ENCODE data around the gene ATE1. TPM values are rescaled to one million over a fixed set of nuclear protein-coding genes. Genes with fewer than 3 reads are reported as not detected.

ATE1 gene
- total and polyA plus RNA-seq, 2 donors (not counting 1 experiment from before 2014, with no cell fraction given): 8.2 to 32.0 TPM

GRCh38 chr10:121812031-121812430, 115.8 kb downstream of the ATE1 start:
- WGBS (ENCODE audit: insufficient coverage): 100% methylated on average over 3 of the region's 4 CpGs
- H3K9ac ChIP-seq (ENCODE audit: low read length): no peak overlapping the region
- no peaks in the 10 kb centered on the region for H3K79me2 ChIP-seq (ENCODE audit: control insufficient read depth, insufficient read depth, low read length)
- H3K27me3 ChIP-seq (replicated peaks in 1 of 4; ENCODE audit: control extremely low read depth in 1 of 4, control insufficient read depth in 3 of 4, insufficient read depth in 4 of 4, low read length in 3 of 4): no peaks in the 10 kb centered on the region
- H3K27ac ChIP-seq (ENCODE audit: low read length in 2 of 2): no peak overlapping the region
- no peak overlapping the region for H3K4me2 ChIP-seq (replicated peaks; ENCODE audit: low read depth, low read length, poor library complexity, severe bottlenecking)
- ATAC-seq (ENCODE audit: low read depth) (no peak), DNase-seq (no peak)
- no peak for TF ChIP-seq EZH2 (IDR thresholded peaks at IDR 0.05; ENCODE audit: borderline replicate concordance, insufficient read depth, low read depth, low read length, poor library complexity, severe bottlenecking)
- TF ChIP-seq CTCF (IDR thresholded peaks at IDR 0.05): no peak
- ChIA-PET CTCF (interaction anchor here (1.1 kb wide), 1 partner anchor 14 kb away, joined by 3 read pairs; no protein-coding TSS in a partner anchor), POLR2A (no interaction called here)
- H3K9me3 Mint-ChIP-seq (ENCODE audit: insufficient read depth): no peaks in the 10 kb centered on the region
- no peaks in the 10 kb centered on the region for H3K9me3 ChIP-seq (ENCODE audit: control extremely low read depth in 1 of 3, control insufficient read depth in 2 of 3, insufficient read depth in 1 of 3, low read length in 2 of 3)
- intact Hi-C loops (cut with micrococcal nuclease): no loop called here
- peaks cover 0 to 5% of the 10 kb centered on the region in 2 experiments for H3K36me3 ChIP-seq (replicated peaks in 1 of 2; ENCODE audit: control extremely low read depth in 1 of 2, control insufficient read depth in 1 of 2, extremely low read depth in 1 of 2, insufficient read depth in 2 of 2, low read length in 1 of 2)
- no peaks in the 10 kb centered on the region for H3K4me1 ChIP-seq (ENCODE audit: control insufficient read depth in 2 of 2, insufficient read depth in 2 of 2, low read length in 2 of 2)
- no peaks in the 10 kb centered on the region for H3K4me1 Mint-ChIP-seq
- no peaks in the 10 kb centered on the region for H3K27me3 Mint-ChIP-seq
- no peak overlapping the region for H3K4me3 ChIP-seq (ENCODE audit: control extremely low read depth in 1 of 5, extremely low read depth in 1 of 5, insufficient read depth in 1 of 5, low read depth in 2 of 5, low read length in 4 of 5)
- no peak overlapping the region for H3K27ac Mint-ChIP-seq
- no peak overlapping the region for H2AFZ ChIP-seq (ENCODE audit: insufficient read depth, low read depth, low read length, poor library complexity, severe bottlenecking)
- no peak overlapping the region for H3K4me3 Mint-ChIP-seq
- no peaks in the 10 kb centered on the region for H4K20me1 ChIP-seq (ENCODE audit: control insufficient read depth, insufficient read depth, low read length, poor library complexity, severe bottlenecking)

- H3K9me3 Mint-ChIP-seq (ENCODE audit: insufficient read depth): no peaks in the 10 kb centered on the region
- CTCF ChIA-PET: no interaction called here
Measured at GRCh38 chr10:121811386-121811785, 116.4 kb downstream of the ATE1 start.

More at GRCh38 chr10:121811386-121811785, 116.4 kb downstream of the ATE1 start:
- DNase-seq: no peak
- Histone ChIP-seq H3K9me3 (ENCODE audit: control extremely low read depth in 1 of 3, control insufficient read depth in 2 of 3, insufficient read depth in 1 of 3, low read length in 2 of 3) (no peaks in the 10 kb centered on the region), H3K79me2 (ENCODE audit: control insufficient read depth, insufficient read depth, low read length) (no peaks in the 10 kb centered on the region), H3K4me3 (ENCODE audit: control extremely low read depth in 1 of 5, extremely low read depth in 1 of 5, insufficient read depth in 1 of 5, low read depth in 2 of 5, low read length in 4 of 5) (no peak overlapping the region), H3K27me3 (replicated peaks in 1 of 4; ENCODE audit: control extremely low read depth in 1 of 4, control insufficient read depth in 3 of 4, insufficient read depth in 4 of 4, low read length in 3 of 4) (no peaks in the 10 kb centered on the region), H2AFZ (ENCODE audit: insufficient read depth, low read depth, low read length, poor library complexity, severe bottlenecking) (no peak overlapping the region), H3K4me1 (ENCODE audit: control insufficient read depth in 2 of 2, insufficient read depth in 2 of 2, low read length in 2 of 2) (no peaks in the 10 kb centered on the region), H3K36me3 (replicated peaks in 1 of 2; ENCODE audit: control extremely low read depth in 1 of 2, control insufficient read depth in 1 of 2, extremely low read depth in 1 of 2, insufficient read depth in 2 of 2, low read length in 1 of 2) (peaks cover 0 to 5% of the 10 kb centered on the region in 2 experiments), H3K4me2 (replicated peaks; ENCODE audit: low read depth, low read length, poor library complexity, severe bottlenecking) (no peak overlapping the region), H4K20me1 (ENCODE audit: control insufficient read depth, insufficient read depth, low read length, poor library complexity, severe bottlenecking) (no peaks in the 10 kb centered on the region), H3K27ac (ENCODE audit: low read length in 2 of 2) (no peak overlapping the region), H3K9ac (ENCODE audit: low read length) (no peak overlapping the region)
- Mint-ChIP-seq H3K4me3 (no peak overlapping the region), H3K27ac (no peak overlapping the region), H3K27me3 (no peaks in the 10 kb centered on the region), H3K4me1 (no peaks in the 10 kb centered on the region)
- no peak for ATAC-seq (ENCODE audit: low read depth)
- no CpG with 5 or more reads among the region's 2 CpGs for WGBS (ENCODE audit: insufficient coverage)
- TF ChIP-seq EZH2 (IDR thresholded peaks at IDR 0.05; ENCODE audit: borderline replicate concordance, insufficient read depth, low read depth, low read length, poor library complexity, severe bottlenecking): no peak
- POLR2A ChIA-PET: no interaction called here
- intact Hi-C loops (cut with micrococcal nuclease): no loop called here

All from B cell (primary cell).